Measurements from ENCODE around the gene LYST. TPM values are rescaled to one million over a fixed set of nuclear protein-coding genes. Genes with fewer than 3 reads are reported as not detected.

Gene LYST
- polyA plus RNA-seq, 1 donor from 2014 or later: 23.4 TPM

DNA sequence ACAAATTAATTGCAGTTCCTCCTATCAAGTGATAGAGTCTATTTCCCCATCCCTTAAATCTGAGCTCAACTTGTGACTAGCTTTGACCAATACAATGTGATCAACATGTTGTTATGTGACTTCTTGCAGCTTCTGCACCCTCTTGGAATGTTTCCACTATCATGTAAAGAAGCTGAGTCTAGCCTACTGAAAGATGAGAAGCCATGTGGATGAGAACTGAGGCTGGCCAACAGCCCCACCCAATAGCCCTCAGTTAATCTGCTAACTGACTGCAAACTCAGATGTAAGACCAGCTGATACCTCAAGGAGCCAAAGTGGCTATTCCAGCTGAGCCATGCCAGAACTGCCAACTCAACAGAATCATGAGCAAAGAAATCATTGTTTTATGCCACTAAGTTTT, 44.0 kb downstream of the LYST start:
- Histone ChIP-seq H2AFZ (ENCODE audit: low read depth, low read length) (no peak overlapping the region), H3K9me3 (ENCODE audit: low read length) (no peaks in the 10 kb centered on the region), H3K9me2 (ENCODE audit: insufficient read depth, low read length) (no peaks in the 10 kb centered on the region), H3K4me3 (ENCODE audit: low read length) (no peak overlapping the region), H3K4me2 (ENCODE audit: low read length) (no peak overlapping the region), H3K9ac (ENCODE audit: low read length) (no peak overlapping the region), H3K36me3 (ENCODE audit: insufficient read depth, low read length) (no peaks in the 10 kb centered on the region), H3K27me3 (ENCODE audit: insufficient read depth, low read depth, low read length) (no peaks in the 10 kb centered on the region), H3K79me2 (replicated peaks; ENCODE audit: insufficient read depth, low read length) (no peaks in the 10 kb centered on the region), H3K27ac (ENCODE audit: low read length) (no peak overlapping the region), H3F3A (ENCODE audit: insufficient read depth, low read length, poor library complexity, severe bottlenecking) (no peaks in the 10 kb centered on the region), H4K20me1 (ENCODE audit: insufficient read depth) (no peaks in the 10 kb centered on the region)
- no peak for TF ChIP-seq RAD21 (conservative IDR thresholded peaks at IDR 0.05)
- no peak for TF ChIP-seq REST (IDR thresholded peaks at IDR 0.05; ENCODE audit: borderline replicate concordance)
- TF ChIP-seq POLR2AphosphoS5 (IDR thresholded peaks at IDR 0.05): no peak
- TF ChIP-seq EZH2 (IDR thresholded peaks at IDR 0.05; ENCODE audit: borderline replicate concordance, insufficient read depth, low read length, poor library complexity, severe bottlenecking): no peak
- TF ChIP-seq TAF1 (IDR thresholded peaks at IDR 0.05; ENCODE audit: low read depth): no peak
- no peak for TF ChIP-seq EP300 (conservative IDR thresholded peaks at IDR 0.05; ENCODE audit: poor library complexity, severe bottlenecking)
- TF ChIP-seq MXI1 (conservative IDR thresholded peaks at IDR 0.05; ENCODE audit: poor library complexity, severe bottlenecking): no peak
- TF ChIP-seq CTCF (IDR thresholded peaks at IDR 0.05; ENCODE audit: poor library complexity, severe bottlenecking): no peak
- no peak for TF ChIP-seq SMC3 (conservative IDR thresholded peaks at IDR 0.05; ENCODE audit: poor library complexity)

DNA sequence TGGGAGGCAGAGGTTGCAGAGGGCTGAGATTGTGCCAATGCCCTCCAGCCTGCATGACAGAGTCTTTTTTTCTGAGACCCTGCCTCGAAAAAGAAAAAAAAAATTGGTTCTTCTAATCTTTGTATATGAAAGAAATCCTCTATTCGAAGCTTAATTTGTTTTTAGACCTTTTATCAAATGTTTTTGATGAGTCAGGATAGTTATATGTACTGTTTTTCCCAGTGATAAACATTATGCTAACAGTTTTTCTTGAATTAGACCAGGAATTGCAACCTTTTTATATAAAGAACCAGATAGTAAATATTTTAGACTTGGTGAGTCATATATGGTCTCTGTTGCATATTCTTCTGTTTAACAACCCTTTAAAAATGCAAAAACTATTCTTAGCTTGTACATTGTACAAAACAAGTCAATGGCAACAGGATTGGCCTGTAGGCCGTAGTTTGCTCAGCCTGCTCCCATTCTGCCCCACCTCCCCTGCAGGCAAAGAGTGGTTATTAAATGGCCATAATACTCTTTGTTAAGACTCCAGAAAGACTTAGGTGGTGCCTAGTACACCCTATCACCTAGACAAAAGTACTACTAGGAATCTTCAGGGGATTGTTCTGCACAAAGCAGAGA, 45.2 kb downstream of the LYST start:
- Histone ChIP-seq H3K9me3 (ENCODE audit: low read length) (no peaks in the 10 kb centered on the region), H3K9ac (ENCODE audit: low read length) (no peak overlapping the region), H3K4me3 (ENCODE audit: low read length) (no peak overlapping the region), H3K36me3 (ENCODE audit: insufficient read depth, low read length) (no peaks in the 10 kb centered on the region), H2AFZ (ENCODE audit: low read depth, low read length) (no peak overlapping the region), H3K79me2 (replicated peaks; ENCODE audit: insufficient read depth, low read length) (no peaks in the 10 kb centered on the region), H3K9me2 (ENCODE audit: insufficient read depth, low read length) (no peaks in the 10 kb centered on the region), H3K4me2 (ENCODE audit: low read length) (no peak overlapping the region), H3K27me3 (ENCODE audit: insufficient read depth, low read depth, low read length) (no peaks in the 10 kb centered on the region), H3K27ac (ENCODE audit: low read length) (no peak overlapping the region), H4K20me1 (ENCODE audit: insufficient read depth) (no peaks in the 10 kb centered on the region), H3F3A (ENCODE audit: insufficient read depth, low read length, poor library complexity, severe bottlenecking) (no peaks in the 10 kb centered on the region)
- TF ChIP-seq REST (IDR thresholded peaks at IDR 0.05; ENCODE audit: borderline replicate concordance): no peak
- no peak for TF ChIP-seq POLR2AphosphoS5 (IDR thresholded peaks at IDR 0.05)
- no peak for TF ChIP-seq TAF1 (IDR thresholded peaks at IDR 0.05; ENCODE audit: low read depth)
- no peak for TF ChIP-seq SMC3 (conservative IDR thresholded peaks at IDR 0.05; ENCODE audit: poor library complexity)
- TF ChIP-seq CTCF (IDR thresholded peaks at IDR 0.05; ENCODE audit: poor library complexity, severe bottlenecking): no peak
- TF ChIP-seq EZH2 (IDR thresholded peaks at IDR 0.05; ENCODE audit: borderline replicate concordance, insufficient read depth, low read length, poor library complexity, severe bottlenecking): no peak
- no peak for TF ChIP-seq RAD21 (conservative IDR thresholded peaks at IDR 0.05)
- TF ChIP-seq EP300 (conservative IDR thresholded peaks at IDR 0.05; ENCODE audit: poor library complexity, severe bottlenecking): no peak
- TF ChIP-seq MXI1 (conservative IDR thresholded peaks at IDR 0.05; ENCODE audit: poor library complexity, severe bottlenecking): no peak

All from neural cell (in vitro differentiated cells).